ENCODE data around the gene SLC34A1. TPM values are rescaled to one million over a fixed set of nuclear protein-coding genes. Genes with fewer than 3 reads are reported as not detected.

SLC34A1 gene
- total RNA-seq, 6 donors from 2014 or later = not detected

GRCh38 chr5:177371120-177372033, 12.9 kb upstream of the SLC34A1 start:
- Histone ChIP-seq H3K27me3 (no peaks in the 10 kb centered on the region), H3K9me3 (no peaks in the 10 kb centered on the region), H3K4me3 (peak overlapping the region in 3 of 4 donors; percentile 41 to 55 (median 48)), H3K36me3 (peaks cover 0 to 14% (median 0%) of the 10 kb centered on the region in 4 donors), H3K27ac (peak overlapping the region in 3 of 4 donors; percentile 69 to 82 (median 78)), H3K4me1 (peaks cover 28 to 49% (median 31%) of the 10 kb centered on the region in 4 donors)
- WGBS, 2 donors = 65 to 74% methylated on average over 16 to 23 of the region's 26 CpGs
- ATAC-seq (ENCODE audit: low FRiP score in 2 of 2) = no peak
- peak in 1 of 4 donors; percentile 15 for TF ChIP-seq POLR2A (IDR thresholded peaks at IDR 0.05)
- TF ChIP-seq CTCF (IDR thresholded peaks at IDR 0.05) = no peak
- DNase-seq = peak in 1 of 2 donors; percentile 63

- H3K4me3 ChIP-seq = no peak overlapping the region
- DNase-seq (peak in 1 of 2 donors; percentile 68), ATAC-seq (ENCODE audit: low FRiP score in 2 of 2) (no peak)
- peaks cover 25 to 43% (median 27%) of the 10 kb centered on the region in 4 donors for H3K4me1 ChIP-seq
- TF ChIP-seq POLR2A (IDR thresholded peaks at IDR 0.05) = no peak
- TF ChIP-seq CTCF (IDR thresholded peaks at IDR 0.05) = no peak
- TF ChIP-seq POLR2AphosphoS5 (IDR thresholded peaks at IDR 0.05) = no peak
- no peak for TF ChIP-seq EP300 (IDR thresholded peaks at IDR 0.05)
- H3K27me3 ChIP-seq = no peaks in the 10 kb centered on the region
- 57 to 77% methylated on average over 3 to 11 of the region's 12 CpGs for WGBS, 2 donors
- peak overlapping the region in 3 of 4 donors; percentile 69 to 82 (median 78) for H3K27ac ChIP-seq
- H3K9me3 ChIP-seq = no peaks in the 10 kb centered on the region
- H3K36me3 ChIP-seq = peaks cover 0 to 14% (median 0%) of the 10 kb centered on the region in 4 donors
Observed at GRCh38 chr5:177372034-177372896, 12.0 kb upstream of the SLC34A1 start.

- Histone ChIP-seq H3K27me3 (no peaks in the 10 kb centered on the region), H3K4me1 (peaks cover 18 to 37% (median 21%) of the 10 kb centered on the region in 4 donors), H3K4me3 (no peak overlapping the region), H3K9me3 (no peaks in the 10 kb centered on the region), H3K27ac (peak overlapping the region in 3 of 4 donors; percentile 69 to 82 (median 78)), H3K36me3 (peaks cover 0 to 9% (median 0%) of the 10 kb centered on the region in 4 donors)
- ATAC-seq (ENCODE audit: low FRiP score in 2 of 2) = no peak
- TF ChIP-seq CTCF (IDR thresholded peaks at IDR 0.05) = no peak
- no peak for TF ChIP-seq EP300 (IDR thresholded peaks at IDR 0.05)
- no peak for TF ChIP-seq POLR2AphosphoS5 (IDR thresholded peaks at IDR 0.05)
- TF ChIP-seq POLR2A (IDR thresholded peaks at IDR 0.05) = no peak
- no peak for DNase-seq
- WGBS, 2 donors = 78 to 87% methylated on average over 6 of the region's 6 CpGs
Observed at GRCh38 chr5:177372910-177373309, 11.3 kb upstream of the SLC34A1 start.

- no peak for ATAC-seq (ENCODE audit: low FRiP score in 2 of 2)
- Histone ChIP-seq H3K4me3 (no peak overlapping the region), H3K9me3 (no peaks in the 10 kb centered on the region), H3K27ac (peak overlapping the region in 1 of 4 donors; percentile 40), H3K27me3 (no peaks in the 10 kb centered on the region), H3K4me1 (peaks cover 16 to 32% (median 21%) of the 10 kb centered on the region in 4 donors), H3K36me3 (no peaks in the 10 kb centered on the region)
- 58 to 70% methylated on average over 6 of the region's 6 CpGs for WGBS, 2 donors
- DNase-seq = no peak
- TF ChIP-seq POLR2A (IDR thresholded peaks at IDR 0.05) = no peak
- no peak for TF ChIP-seq CTCF (IDR thresholded peaks at IDR 0.05)
- no peak for TF ChIP-seq EP300 (IDR thresholded peaks at IDR 0.05)
- TF ChIP-seq POLR2AphosphoS5 (IDR thresholded peaks at IDR 0.05) = no peak
Observed at GRCh38 chr5:177373806-177374205, 10.4 kb upstream of the SLC34A1 start.

All from upper lobe of left lung (tissue), 6 donors.